ENCODE results near the gene KLK1. TPM values are rescaled to one million over a fixed set of nuclear protein-coding genes. Genes with fewer than 3 reads are reported as not detected.

KLK1 gene
- 1 to 10 TPM; 2.4 to 2.6 TPM for total RNA-seq

- ATAC-seq (no peak), DNase-seq (no peak)
- H3K27ac Mint-ChIP-seq = no peak within 1 kb of the TSS
- H3K36me3 Mint-ChIP-seq (ENCODE audit: low read depth) = no peaks in the 10 kb centered on the region
- no peaks in the 10 kb centered on the region for H3K9me3 Mint-ChIP-seq (ENCODE audit: low read depth)
- intact Hi-C loops (cut with DNase I, micrococcal nuclease) = no loop called here
- POLR2A ChIA-PET = no interaction called here
- H3K27me3 Mint-ChIP-seq = peaks cover 57% of the 10 kb centered on the region
- CTCF ChIA-PET = interaction anchor here (1.1 kb wide), 1 partner anchor 16 kb away, joined by 3 read pairs; no protein-coding TSS in a partner anchor
- no peak within 1 kb of the TSS for H3K4me3 Mint-ChIP-seq
- H3K4me1 Mint-ChIP-seq = peaks cover 24% of the 10 kb centered on the region
Observed at GRCh38 chr19:50823389-50824042, at the start of gene KLK1. TSS of gene KLK1 (minus strand) at chr19:50823787. CDS start at chr19:50823748, 39 bp downstream.

GRCh38 chr19:50873056-50873455 is 49.5 kb upstream of the KLK1 start, which contains the start of gene KLK2:
TSS of gene KLK2 (plus strand) at chr19:50873439. CDS start at chr19:50873474, 35 bp downstream.
- Mint-ChIP-seq H3K27me3 (peaks cover 21% of the 10 kb centered on the region), H3K4me1 (no peaks in the 10 kb centered on the region), H3K9me3 (ENCODE audit: low read depth) (no peaks in the 10 kb centered on the region), H3K4me3 (no peak within 1 kb of the TSS), H3K36me3 (ENCODE audit: low read depth) (no peaks in the 10 kb centered on the region), H3K27ac (no peak within 1 kb of the TSS)
- no peak for ATAC-seq
- intact Hi-C loops (cut with DNase I, micrococcal nuclease) = no loop called here
- POLR2A ChIA-PET = no interaction called here
- CTCF ChIA-PET = interaction anchor here (0.7 kb wide), 1 partner anchor 21 kb away, joined by 3 read pairs; no protein-coding TSS in a partner anchor
- no peak for DNase-seq

- Mint-ChIP-seq H3K27ac (no peak overlapping the region), H3K9me3 (ENCODE audit: low read depth) (no peaks in the 10 kb centered on the region), H3K36me3 (ENCODE audit: low read depth) (no peaks in the 10 kb centered on the region), H3K4me3 (no peak overlapping the region), H3K4me1 (no peaks in the 10 kb centered on the region), H3K27me3 (peaks cover 31% of the 10 kb centered on the region)
- ATAC-seq (no peak), DNase-seq (peak; percentile 47)
- POLR2A ChIA-PET = no interaction called here
- intact Hi-C loops (cut with DNase I, micrococcal nuclease) = no loop called here
- CTCF ChIA-PET = interaction anchor here (0.9 kb wide), 1 partner anchor 35 kb away, joined by 4 read pairs; no protein-coding TSS in a partner anchor
Observed at GRCh38 chr19:50870417-50871089, 47.0 kb upstream of the KLK1 start.

DNA sequence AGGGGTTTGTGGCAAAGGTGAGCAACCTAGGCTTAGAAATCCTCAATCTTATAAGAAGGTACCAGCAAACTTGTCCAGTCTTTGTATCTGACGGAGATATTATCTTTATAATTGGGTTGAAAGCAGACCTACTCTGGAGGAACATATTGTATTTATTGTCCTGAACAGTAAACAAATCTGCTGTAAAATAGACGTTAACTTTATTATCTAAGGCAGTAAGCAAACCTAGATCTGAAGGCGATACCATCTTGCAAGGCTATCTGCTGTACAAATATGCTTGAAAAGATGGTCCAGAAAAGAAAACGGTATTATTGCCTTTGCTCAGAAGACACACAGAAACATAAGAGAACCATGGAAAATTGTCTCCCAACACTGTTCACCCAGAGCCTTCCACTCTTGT is 45.9 kb upstream of the KLK1 start:
- POLR2A ChIA-PET = interaction anchor here (0.6 kb wide), 1 partner anchor 50 kb away, joined by 4 read pairs; no protein-coding TSS in a partner anchor
- H3K36me3 Mint-ChIP-seq (ENCODE audit: low read depth) = no peaks in the 10 kb centered on the region
- no peak overlapping the region for H3K27ac Mint-ChIP-seq
- H3K4me1 Mint-ChIP-seq = no peaks in the 10 kb centered on the region
- ATAC-seq (no peak), DNase-seq (no peak)
- H3K9me3 Mint-ChIP-seq (ENCODE audit: low read depth) = no peaks in the 10 kb centered on the region
- CTCF ChIA-PET = interaction anchor here (0.9 kb wide), 1 partner anchor 36 kb away, joined by 4 read pairs; no protein-coding TSS in a partner anchor
- H3K4me3 Mint-ChIP-seq = no peak overlapping the region
- peaks cover 34% of the 10 kb centered on the region for H3K27me3 Mint-ChIP-seq
- intact Hi-C loops (cut with DNase I, micrococcal nuclease) = no loop called here

DNA sequence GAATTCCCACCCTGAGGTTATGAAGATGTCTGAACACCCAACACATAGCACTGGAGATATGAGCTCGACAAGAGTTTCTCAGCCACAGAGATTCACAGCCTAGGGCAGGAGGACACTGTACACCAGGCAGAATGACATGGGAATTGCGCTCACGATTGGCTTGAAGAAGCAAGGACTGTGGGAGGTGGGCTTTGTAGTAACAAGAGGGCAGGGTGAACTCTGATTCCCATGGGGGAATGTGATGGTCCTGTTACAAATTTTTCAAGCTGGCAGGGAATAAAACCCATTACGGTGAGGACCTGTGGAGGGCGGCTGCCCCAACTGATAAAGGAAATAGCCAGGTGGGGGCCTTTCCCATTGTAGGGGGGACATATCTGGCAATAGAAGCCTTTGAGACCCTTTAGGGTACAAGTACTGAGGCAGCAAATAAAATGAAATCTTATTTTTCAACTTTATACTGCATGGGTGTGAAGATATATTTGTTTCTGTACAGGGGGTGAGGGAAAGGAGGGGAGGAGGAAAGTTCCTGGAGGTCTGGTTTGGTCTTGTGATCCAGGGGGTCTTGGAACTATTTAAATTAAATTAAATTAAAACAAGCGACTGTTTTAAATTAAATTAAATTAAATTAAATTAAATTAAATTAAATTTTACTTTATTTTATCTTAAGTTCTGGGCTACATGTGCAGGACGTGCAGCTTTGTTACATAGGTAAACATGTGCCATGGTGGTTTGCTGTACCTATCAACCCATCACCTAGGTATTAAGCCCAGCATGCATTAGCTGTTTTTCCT is 38.1 kb upstream of the KLK1 start:
- Mint-ChIP-seq H3K36me3 (ENCODE audit: low read depth) (no peaks in the 10 kb centered on the region), H3K27ac (no peak overlapping the region), H3K9me3 (ENCODE audit: low read depth) (no peaks in the 10 kb centered on the region), H3K4me1 (no peaks in the 10 kb centered on the region), H3K4me3 (no peak overlapping the region), H3K27me3 (peaks cover 40% of the 10 kb centered on the region)
- intact Hi-C loops (cut with DNase I, micrococcal nuclease) = no loop called here
- CTCF ChIA-PET = no interaction called here
- no peak for DNase-seq
- no peak for ATAC-seq
- POLR2A ChIA-PET = no interaction called here

GRCh38 chr19:50861010-50861409 is 37.4 kb upstream of the KLK1 start:
- H3K9me3 Mint-ChIP-seq (ENCODE audit: low read depth) = no peaks in the 10 kb centered on the region
- ATAC-seq (no peak), DNase-seq (no peak)
- H3K4me3 Mint-ChIP-seq = no peak overlapping the region
- H3K27me3 Mint-ChIP-seq = peaks cover 37% of the 10 kb centered on the region
- no peaks in the 10 kb centered on the region for H3K36me3 Mint-ChIP-seq (ENCODE audit: low read depth)
- POLR2A ChIA-PET = no interaction called here
- CTCF ChIA-PET = no interaction called here
- intact Hi-C loops (cut with DNase I, micrococcal nuclease) = no loop called here
- H3K4me1 Mint-ChIP-seq = no peaks in the 10 kb centered on the region
- H3K27ac Mint-ChIP-seq = no peak overlapping the region

GRCh38 chr19:50859849-50860248 is 36.3 kb upstream of the KLK1 start:
- Mint-ChIP-seq H3K4me3 (no peak overlapping the region), H3K9me3 (ENCODE audit: low read depth) (no peaks in the 10 kb centered on the region), H3K27me3 (peaks cover 46% of the 10 kb centered on the region), H3K27ac (no peak overlapping the region), H3K4me1 (no peaks in the 10 kb centered on the region), H3K36me3 (ENCODE audit: low read depth) (no peaks in the 10 kb centered on the region)
- DNase-seq (no peak), ATAC-seq (no peak)
- intact Hi-C loops (cut with DNase I, micrococcal nuclease) = no loop called here
- CTCF ChIA-PET = no interaction called here
- POLR2A ChIA-PET = no interaction called here

- H3K4me1 Mint-ChIP-seq = no peaks in the 10 kb centered on the region
Observed at GRCh38 chr19:50858886-50859285, 35.3 kb upstream of the KLK1 start.

DNA sequence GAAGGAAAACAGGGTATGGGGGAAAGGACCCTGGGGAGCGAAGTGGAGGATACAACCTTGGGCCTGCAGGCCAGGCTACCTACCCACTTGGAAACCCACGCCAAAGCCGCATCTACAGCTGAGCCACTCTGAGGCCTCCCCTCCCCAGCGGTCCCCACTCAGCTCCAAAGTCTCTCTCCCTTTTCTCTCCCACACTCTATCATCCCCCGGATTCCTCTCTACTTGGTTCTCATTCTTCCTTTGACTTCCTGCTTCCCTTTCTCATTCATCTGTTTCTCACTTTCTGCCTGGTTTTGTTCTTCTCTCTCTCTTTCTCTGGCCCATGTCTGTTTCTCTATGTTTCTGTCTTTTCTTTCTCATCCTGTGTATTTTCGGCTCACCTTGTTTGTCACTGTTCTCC is 33.8 kb upstream of the KLK1 start:
- no peak for DNase-seq
- POLR2A ChIA-PET = no interaction called here
- H3K4me1 Mint-ChIP-seq = no peaks in the 10 kb centered on the region
- H3K27ac Mint-ChIP-seq = no peak overlapping the region
- no peak overlapping the region for H3K4me3 Mint-ChIP-seq
- ATAC-seq = no peak
- CTCF ChIA-PET = no interaction called here
- peaks cover 48% of the 10 kb centered on the region for H3K27me3 Mint-ChIP-seq
- H3K36me3 Mint-ChIP-seq (ENCODE audit: low read depth) = no peaks in the 10 kb centered on the region
- no peaks in the 10 kb centered on the region for H3K9me3 Mint-ChIP-seq (ENCODE audit: low read depth)
- intact Hi-C loops (cut with DNase I, micrococcal nuclease) = no loop called here

More at GRCh38 chr19:50858886-50859285, 35.3 kb upstream of the KLK1 start:
- no peaks in the 10 kb centered on the region for H3K9me3 Mint-ChIP-seq (ENCODE audit: low read depth)
- no peak overlapping the region for H3K4me3 Mint-ChIP-seq
- ATAC-seq = no peak
- CTCF ChIA-PET = no interaction called here
- POLR2A ChIA-PET = no interaction called here
- H3K27ac Mint-ChIP-seq = no peak overlapping the region
- no peak for DNase-seq
- H3K27me3 Mint-ChIP-seq = peaks cover 51% of the 10 kb centered on the region
- intact Hi-C loops (cut with DNase I, micrococcal nuclease) = no loop called here
- H3K36me3 Mint-ChIP-seq (ENCODE audit: low read depth) = no peaks in the 10 kb centered on the region

- no peak within 1 kb of the TSS for H3K27ac Mint-ChIP-seq
- no peaks in the 10 kb centered on the region for H3K9me3 Mint-ChIP-seq (ENCODE audit: low read depth)
- ChIA-PET POLR2A (no interaction called here), CTCF (interaction anchor here (0.7 kb wide), 1 partner anchor 600 kb away, joined by 3 read pairs; no protein-coding TSS in a partner anchor)
- intact Hi-C loops (cut with DNase I, micrococcal nuclease) = no loop called here
- no peaks in the 10 kb centered on the region for H3K4me1 Mint-ChIP-seq
- DNase-seq (no peak), ATAC-seq (no peak)
- H3K27me3 Mint-ChIP-seq = peaks cover 55% of the 10 kb centered on the region
- H3K36me3 Mint-ChIP-seq (ENCODE audit: low read depth) = no peaks in the 10 kb centered on the region
- H3K4me3 Mint-ChIP-seq = no peak within 1 kb of the TSS
Observed at GRCh38 chr19:50854636-50855410, 31.2 kb upstream of the KLK1 start, which contains the start of gene KLK3. TSS of gene KLK3 (plus strand) at chr19:50854915. CDS start at chr19:50854956, 41 bp downstream.

GRCh38 chr19:50851620-50852019 is 28.0 kb upstream of the KLK1 start:
- no peaks in the 10 kb centered on the region for H3K4me1 Mint-ChIP-seq
- H3K27me3 Mint-ChIP-seq = peaks cover 52% of the 10 kb centered on the region
- no peak overlapping the region for H3K27ac Mint-ChIP-seq
- ATAC-seq (no peak), DNase-seq (no peak)
- POLR2A ChIA-PET = no interaction called here
- no peaks in the 10 kb centered on the region for H3K9me3 Mint-ChIP-seq (ENCODE audit: low read depth)
- CTCF ChIA-PET = no interaction called here
- no peak overlapping the region for H3K4me3 Mint-ChIP-seq
- no peaks in the 10 kb centered on the region for H3K36me3 Mint-ChIP-seq (ENCODE audit: low read depth)
- intact Hi-C loops (cut with DNase I, micrococcal nuclease) = no loop called here
